Liver (tissue), 3 donors: Measurements from ENCODE around the gene RWDD4.

Experiments
- RAD21 ChIP-seq, 2 donors: IDR thresholded peaks; 2 replicates each; pipeline ENCODE4 v1.6.1; 2016; ENCODE audit warnings: antibody characterized with exemption in 2 of 2, mild to moderate bottlenecking in 2 of 2
- TF ChIP-seq, protein P1 (sequence below): fragments of 150-350 bp; IDR thresholded peaks from 2 replicates; pipeline ENCODE4 v1.5.1; 2017; ENCODE audit warnings: improper control_type of control experiment, low read depth, low read length; ENCODE audit not compliant: missing input control
- donor health status: healthy.
- donor health status: healthy.

DNA sequence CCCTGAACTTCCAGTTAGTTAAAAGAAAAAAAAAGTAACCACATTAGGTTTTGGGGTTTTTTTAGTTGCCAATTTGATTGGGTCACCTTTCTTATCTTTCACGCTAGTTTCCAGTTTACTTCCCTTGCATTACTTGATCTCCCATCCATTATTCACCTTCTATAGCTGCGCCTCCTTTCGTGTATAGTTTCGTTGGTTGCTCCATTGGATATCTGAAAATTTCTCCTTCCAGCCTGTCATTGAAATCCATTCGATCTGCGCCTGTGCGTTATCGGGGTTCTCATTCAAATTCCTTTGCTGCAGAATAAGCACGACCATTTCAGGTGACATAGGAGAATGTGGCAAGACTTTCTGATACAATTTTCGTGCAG is 872 bp upstream of the RWDD4 start:
- TF ChIP-seq RAD21 (IDR thresholded peaks at IDR 0.05): no peak
- TF ChIP-seq, protein P1, sequence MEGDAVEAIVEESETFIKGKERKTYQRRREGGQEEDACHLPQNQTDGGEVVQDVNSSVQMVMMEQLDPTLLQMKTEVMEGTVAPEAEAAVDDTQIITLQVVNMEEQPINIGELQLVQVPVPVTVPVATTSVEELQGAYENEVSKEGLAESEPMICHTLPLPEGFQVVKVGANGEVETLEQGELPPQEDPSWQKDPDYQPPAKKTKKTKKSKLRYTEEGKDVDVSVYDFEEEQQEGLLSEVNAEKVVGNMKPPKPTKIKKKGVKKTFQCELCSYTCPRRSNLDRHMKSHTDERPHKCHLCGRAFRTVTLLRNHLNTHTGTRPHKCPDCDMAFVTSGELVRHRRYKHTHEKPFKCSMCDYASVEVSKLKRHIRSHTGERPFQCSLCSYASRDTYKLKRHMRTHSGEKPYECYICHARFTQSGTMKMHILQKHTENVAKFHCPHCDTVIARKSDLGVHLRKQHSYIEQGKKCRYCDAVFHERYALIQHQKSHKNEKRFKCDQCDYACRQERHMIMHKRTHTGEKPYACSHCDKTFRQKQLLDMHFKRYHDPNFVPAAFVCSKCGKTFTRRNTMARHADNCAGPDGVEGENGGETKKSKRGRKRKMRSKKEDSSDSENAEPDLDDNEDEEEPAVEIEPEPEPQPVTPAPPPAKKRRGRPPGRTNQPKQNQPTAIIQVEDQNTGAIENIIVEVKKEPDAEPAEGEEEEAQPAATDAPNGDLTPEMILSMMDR: no peak
